ENCODE results near the gene TTC33.

- TF ChIP-seq POLR2A (IDR thresholded peaks at IDR 0.05) (no peak), POLR2AphosphoS5 (IDR thresholded peaks at IDR 0.05) (no peak), CTCF (IDR thresholded peaks at IDR 0.05) (no peak)
Measured at GRCh38 chr5:40678026-40678425, 77.7 kb downstream of the TTC33 start.
